LNCAP (cell line): Measurements from ENCODE around the gene GRIK2.

Experiments used
- CTCF ChIP-seq: fragments of 450-650 bp; IDR thresholded peaks from 2 replicates; pipeline ENCODE4 v1.5.1; 2017; ENCODE audit warnings: mild to moderate bottlenecking

The GRIK2 gene

GRCh38 chr6:101578306-101578705, 184.8 kb downstream of the GRIK2 start:
- no peak for TF ChIP-seq CTCF

- no peak for TF ChIP-seq CTCF
These were observed 189.3 kb downstream of the GRIK2 start for GRCh38 chr6:101582792-101583191.

GRCh38 chr6:101585501-101585900, 192.0 kb downstream of the GRIK2 start:
- no peak for TF ChIP-seq CTCF

GRCh38 chr6:101588343-101588742, 194.8 kb downstream of the GRIK2 start:
- no peak for TF ChIP-seq CTCF

GRCh38 chr6:101595276-101595675, 201.8 kb downstream of the GRIK2 start:
- no peak for TF ChIP-seq CTCF

- no peak for TF ChIP-seq CTCF
These were observed 204.2 kb downstream of the GRIK2 start for GRCh38 chr6:101597693-101598092.

GRCh38 chr6:101605426-101605825, 211.9 kb downstream of the GRIK2 start:
- TF ChIP-seq CTCF: no peak

- no peak for TF ChIP-seq CTCF
These were observed 212.4 kb downstream of the GRIK2 start for GRCh38 chr6:101605874-101606273.
